Measurements from ENCODE around the gene LDB2.

- TF ChIP-seq CTCF (IDR thresholded peaks at IDR 0.05) = no peak
- no peak for TF ChIP-seq EZH2 (IDR thresholded peaks at IDR 0.05; ENCODE audit: borderline replicate concordance, insufficient read depth, low read depth, low read length, poor library complexity, severe bottlenecking)
Measured at GRCh38 chr4:16636304-16636703, 262.1 kb downstream of the LDB2 start.
